Embryonic facial prominence (tissue), 1 donor: Measurements from ENCODE around the gene XRCC2.
"Not testable (repeated sequence)": the region's sequence is repeated elsewhere in the genome, so short reads cannot be mapped to it uniquely, and the experiment has no call there.

Source experiments
- DNase-seq: peaks from one replicate; pipeline ENCODE4 v3.0.0-alpha.2; 2016; ENCODE audit errors: extremely low spot score

The XRCC2 gene

DNA sequence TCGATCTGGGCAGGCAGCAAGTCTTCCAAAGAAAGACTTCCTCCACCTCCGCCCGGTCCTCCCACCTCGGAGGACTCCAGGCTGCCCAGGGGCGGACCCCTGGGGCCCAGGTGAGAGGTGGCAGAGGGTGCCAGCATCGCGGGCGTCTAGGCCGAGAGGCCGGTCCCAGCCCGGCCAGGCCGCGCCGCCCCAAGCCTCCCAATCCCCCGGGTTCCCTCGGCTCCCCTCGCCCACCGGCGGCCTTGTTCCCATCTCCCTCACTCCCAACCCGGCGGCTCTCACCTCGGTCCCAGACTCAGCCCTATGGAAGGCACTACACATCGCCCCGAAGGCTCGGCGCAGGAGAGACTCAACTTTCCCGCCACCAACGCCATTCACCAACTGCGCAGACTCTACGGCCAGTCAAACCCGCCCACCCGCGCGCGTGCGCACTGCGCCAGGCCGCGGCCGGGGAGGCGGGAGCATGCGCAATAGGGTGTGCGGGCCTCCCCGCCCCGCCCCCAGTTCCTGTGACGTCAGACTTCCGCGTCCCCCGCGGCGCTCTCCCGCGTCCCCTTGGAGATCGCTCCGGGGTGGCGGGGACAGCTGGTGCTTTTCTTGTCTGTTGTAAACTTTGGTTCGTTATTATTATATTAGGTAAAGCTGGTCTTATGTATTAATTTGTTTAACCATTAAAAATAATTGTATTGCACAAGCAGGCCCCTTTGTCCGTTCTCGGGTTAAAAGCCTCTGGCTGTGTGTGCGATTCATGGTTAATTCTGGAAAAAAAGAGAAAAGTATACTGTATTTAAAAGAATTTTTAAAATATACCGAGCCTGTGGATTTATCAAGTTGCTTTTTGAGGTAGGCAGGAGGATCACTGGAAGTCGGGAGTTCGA lies at the start of gene XRCC2:
Gene XRCC2 (minus strand): TSS at position 383 of the 878 bp plus-strand sequence. CDS start 62 bp downstream, at position 321.
- DNase-seq, result peak; percentile 82

DNA sequence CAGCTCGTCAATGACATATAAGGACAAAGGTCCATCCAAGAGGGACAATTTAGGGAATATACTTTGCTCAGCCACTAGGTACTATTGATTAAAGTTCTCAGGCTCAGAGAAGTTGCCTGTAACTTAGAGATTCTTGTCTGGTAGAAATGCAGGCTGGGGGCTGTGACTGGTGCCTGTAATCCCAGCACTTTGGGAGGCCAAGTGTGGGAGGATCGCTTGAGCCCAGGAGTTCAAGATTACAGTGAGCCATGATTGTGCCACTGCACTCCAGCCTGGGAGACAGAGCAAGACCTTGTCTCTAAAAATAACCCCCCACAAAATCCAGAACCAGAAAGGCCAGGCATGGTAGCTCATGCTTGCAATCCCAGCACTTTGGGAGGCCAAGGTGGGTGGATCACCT lies 47.4 kb upstream of the XRCC2 start:
- no peak for DNase-seq

DNA sequence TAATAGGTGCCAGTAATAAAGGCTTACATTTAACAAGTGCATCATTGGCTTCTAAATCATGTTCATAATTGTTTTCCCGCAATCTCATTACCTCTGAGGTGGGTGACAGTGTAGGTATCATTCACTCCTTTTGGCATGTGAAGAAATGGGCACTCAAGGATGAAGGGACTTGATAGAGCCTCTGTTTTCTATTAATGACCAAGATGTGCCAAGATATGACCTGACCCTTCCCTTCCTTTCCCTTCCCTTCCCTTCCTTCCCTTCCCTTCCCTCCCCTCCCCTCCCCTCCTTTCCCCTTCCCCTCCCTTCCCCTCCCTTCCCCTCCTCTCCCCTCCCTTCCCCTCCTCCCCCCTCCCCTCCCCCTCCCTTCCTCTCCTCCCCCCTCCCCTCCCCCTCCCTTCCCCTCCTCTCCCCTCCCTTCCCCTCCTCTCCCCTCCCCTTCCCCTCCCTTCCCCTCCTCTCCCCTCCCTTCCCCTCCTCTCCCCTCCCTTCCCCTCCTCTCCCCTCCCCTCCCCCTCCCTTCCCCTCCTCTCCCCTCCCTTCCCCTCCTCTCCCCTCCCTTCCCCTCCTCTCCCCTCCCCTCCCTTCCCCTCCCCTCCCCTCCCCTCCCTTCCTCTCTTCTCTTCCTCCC lies 36.6 kb upstream of the XRCC2 start:
- not testable (repeated sequence) for DNase-seq

DNA sequence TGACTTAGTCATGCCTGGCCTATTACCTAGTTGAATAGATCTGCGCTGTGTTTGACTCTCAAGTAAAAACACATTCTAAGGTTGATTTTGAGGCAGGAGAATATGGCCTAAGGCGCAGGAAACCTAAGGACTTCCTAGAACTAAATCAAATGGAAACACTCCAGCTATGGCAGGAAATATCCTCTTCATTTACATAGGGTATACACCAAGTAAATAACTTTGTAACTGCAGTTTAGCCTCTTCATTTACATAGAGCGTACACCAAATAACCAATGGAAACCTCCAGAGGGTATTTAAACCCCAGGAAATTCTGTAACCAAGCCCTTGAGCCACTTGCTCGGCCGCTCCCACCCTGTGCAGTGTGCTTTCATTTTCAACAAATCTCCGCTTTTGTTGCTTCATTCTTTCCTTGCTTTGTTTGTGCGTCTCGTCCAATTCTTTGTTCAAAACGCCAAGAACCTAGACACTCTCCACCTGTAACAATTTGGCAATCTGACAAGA lies 35.6 kb upstream of the XRCC2 start:
- DNase-seq, result no peak

DNA sequence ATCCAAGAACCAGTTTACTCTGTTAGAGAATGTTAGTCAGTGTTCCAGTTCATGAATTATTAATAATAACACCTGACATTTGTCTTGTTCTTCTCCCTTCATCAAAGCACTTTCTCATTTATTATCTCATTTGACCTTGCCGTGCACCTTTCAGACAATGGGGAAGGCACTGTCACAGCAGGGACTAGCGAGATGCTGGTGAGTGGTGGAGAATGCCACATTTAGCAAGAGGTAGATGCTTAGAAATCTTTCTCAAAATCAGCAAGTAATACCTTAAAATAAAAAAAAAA lies 34.2 kb upstream of the XRCC2 start:
- DNase-seq, result no peak

DNA sequence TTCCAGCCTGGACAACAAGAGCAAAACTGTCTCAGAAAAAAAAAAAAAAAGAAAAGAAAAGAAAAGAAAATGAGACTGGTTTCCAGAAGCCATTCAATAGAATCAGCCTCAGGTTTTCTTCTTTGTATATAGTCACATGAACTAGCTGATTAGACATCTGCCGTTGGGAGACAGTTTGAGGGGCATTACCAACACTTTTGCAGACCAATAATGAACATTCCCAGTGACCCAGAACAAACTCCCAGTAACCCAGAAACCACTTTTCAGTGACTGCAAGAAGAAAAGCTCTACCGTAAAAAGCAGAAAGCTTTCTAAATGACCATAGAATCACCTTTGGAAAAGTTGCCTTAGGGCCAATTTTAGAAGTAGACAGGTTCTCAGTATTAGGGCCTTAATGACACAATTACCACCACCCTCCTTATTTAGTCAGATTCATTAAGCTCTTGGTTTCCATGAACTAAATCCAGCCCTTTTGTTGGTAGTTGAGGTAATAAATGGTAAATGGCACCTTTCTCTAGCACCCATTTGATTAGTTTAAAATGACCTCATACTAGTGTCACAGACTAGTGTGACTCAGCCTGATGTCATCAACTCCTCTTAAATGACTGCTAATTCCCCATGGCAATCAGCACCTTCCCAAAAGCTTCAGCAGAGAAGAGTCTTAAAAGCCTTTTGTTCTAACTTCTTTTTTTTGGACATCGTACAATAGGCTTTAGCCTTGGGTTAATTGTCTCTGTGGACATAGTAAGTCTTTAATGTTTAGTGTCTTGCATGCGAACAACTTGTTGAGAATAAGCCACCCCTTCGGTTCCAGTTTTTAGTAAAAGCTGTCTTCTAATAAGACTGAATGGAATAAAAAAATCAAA lies 33.6 kb upstream of the XRCC2 start:
- no peak for DNase-seq

DNA sequence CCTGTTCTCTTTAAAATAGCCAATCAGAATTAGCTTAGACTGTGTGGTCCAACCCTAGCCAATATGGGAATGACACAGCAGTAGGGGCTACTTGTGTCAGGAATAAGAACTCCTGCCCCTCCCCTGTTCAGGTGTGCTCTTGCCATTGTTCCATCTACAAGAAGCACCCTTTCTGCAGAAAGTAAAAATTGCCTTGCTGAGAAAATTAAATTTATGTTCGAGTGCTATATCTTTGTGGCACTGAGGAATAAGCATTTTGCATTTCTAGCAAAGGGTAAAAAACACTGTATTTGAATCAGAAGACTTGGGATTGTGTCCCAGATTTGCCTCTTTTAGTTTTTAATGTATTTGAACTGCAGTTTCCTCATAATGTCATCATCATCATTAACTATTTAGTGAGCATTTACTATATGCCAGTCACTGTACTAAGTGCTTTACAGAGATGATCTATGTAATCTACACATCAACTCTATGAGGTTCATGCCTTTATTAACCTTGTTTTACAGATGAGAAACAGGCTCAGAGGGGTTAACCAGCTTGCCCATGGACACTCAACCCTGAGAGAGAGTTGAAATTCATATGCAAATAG lies 28.9 kb upstream of the XRCC2 start:
- no peak for DNase-seq

DNA sequence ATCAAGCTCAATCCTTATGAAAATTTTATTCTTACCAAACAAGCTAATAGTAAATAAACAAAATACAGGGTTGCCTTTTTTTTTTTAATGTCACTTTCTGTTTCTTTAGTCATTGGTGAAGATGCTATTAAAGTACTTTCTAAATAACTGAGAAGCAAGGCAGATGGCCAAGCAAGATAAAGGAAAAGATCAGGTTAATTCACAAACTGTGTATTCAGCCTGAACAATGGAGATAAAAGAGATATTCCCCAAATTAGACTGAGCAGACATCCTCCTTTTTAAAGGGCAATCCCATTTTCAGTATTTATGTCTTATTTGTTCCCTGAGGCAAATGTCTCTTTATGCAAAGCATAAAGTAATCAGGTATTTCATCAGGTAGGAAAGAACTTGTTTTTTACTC lies 23.1 kb upstream of the XRCC2 start:
- no peak for DNase-seq

DNA sequence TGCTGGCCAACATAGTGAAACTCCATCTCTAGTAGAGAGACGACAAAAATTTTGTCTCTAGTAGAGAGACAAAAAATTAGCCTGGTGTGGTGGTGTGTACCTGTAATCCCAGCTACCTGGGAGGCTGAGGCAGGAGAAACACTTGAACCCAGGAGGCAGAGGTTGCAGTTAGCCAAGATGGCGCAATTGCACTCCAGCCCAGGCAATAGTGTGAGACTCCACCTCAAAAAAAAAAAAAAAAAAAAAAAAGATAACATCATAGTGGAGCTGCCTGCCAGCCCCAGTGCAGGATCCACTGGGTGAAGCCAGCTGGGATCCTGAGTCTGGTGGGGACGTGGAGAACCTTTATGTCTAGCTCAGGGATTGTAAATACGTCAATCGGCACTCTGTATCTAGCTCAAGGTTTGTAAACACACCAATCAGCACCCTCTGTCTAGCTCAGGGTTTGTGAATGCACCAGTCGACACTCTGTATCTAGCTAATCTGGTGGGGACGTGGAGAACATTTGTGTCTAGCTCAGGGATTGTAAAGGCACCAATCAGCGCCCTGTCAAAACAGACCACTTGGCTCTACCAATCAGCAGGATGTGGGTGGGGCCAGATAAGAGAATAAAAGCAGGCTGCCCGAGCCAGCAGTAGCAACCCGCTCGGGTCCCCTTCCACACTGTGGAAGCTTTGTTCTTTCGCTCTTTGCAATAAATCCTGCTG lies 21.5 kb upstream of the XRCC2 start:
- DNase-seq, result not testable (repeated sequence)

DNA sequence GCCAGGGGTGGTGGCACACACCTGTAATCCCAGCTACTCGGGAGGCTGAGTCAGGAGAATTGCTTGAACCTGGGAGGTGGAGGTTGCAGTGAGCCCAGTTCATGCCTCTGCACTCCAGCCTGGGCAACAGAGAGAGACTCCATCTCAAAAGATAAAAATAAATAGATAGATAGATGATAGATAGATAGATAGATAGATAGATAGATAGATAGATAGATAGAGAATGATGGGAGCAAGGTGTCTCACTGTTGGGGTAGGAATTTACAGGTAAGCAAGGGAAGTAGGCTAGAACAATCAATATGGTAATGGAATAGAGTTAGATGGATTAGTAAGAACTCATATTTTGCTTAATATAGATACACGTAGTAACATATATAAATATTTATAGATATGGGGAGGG lies 16.3 kb upstream of the XRCC2 start:
- DNase-seq, result not testable (repeated sequence)

DNA sequence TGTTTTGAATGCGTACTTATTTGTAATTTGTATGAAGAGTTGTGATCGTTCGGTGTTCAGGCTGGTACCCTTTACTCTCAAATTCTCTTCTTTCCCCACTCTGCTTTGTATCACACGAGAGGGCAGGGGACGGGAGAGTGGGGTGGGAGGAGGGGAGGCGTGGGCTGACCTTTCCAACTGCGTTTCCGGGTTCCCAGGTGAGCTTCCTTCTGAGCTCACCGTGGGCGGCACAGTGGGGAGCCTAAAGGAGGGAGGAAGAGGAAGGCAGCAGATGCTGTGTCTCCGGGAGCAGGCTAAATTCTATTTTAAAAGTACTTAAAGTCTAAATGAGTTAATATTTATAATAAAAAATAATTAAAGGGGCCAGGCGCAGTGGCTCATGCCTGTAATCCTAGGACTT lies 7.4 kb upstream of the XRCC2 start:
- no peak for DNase-seq

DNA sequence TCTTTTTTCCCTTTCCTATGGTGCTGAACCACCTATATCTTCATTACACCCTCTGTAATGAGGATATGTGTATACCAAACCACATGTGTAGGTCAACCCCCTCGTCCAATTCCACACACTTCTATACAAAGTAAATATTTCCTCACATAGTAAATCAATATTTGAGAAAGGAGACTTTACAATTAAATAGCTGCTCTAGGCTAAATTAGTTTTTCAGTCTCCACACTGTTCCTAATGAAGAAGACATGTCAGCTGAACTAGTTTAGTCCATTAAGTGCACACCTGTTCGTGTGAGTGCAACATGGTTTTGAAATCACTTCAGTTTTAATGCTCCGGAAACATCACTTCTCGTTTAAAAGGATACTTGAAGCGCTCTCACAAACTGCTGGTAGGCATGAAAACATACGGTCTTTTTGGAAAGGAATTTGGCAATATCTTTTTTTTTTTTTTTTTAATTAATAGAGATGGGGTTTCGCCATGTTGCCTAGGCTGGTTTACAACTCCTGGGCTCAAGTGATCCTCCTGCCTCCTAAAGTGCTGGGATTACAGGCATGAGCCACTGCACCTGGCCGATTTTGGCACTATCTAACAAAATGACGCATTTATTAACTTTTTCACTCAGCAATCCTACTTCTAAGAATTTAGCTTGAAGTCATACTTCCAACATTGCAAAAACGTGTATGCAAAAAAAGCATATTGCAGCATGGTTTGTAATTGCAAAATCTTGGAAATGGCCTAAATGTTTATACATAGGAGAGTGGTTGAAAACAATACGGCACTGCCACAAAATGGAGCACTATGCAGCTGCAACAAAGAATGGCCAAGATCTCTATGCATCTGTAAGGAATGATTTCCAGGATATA lies 2.1 kb upstream of the XRCC2 start:
- no peak for DNase-seq

DNA sequence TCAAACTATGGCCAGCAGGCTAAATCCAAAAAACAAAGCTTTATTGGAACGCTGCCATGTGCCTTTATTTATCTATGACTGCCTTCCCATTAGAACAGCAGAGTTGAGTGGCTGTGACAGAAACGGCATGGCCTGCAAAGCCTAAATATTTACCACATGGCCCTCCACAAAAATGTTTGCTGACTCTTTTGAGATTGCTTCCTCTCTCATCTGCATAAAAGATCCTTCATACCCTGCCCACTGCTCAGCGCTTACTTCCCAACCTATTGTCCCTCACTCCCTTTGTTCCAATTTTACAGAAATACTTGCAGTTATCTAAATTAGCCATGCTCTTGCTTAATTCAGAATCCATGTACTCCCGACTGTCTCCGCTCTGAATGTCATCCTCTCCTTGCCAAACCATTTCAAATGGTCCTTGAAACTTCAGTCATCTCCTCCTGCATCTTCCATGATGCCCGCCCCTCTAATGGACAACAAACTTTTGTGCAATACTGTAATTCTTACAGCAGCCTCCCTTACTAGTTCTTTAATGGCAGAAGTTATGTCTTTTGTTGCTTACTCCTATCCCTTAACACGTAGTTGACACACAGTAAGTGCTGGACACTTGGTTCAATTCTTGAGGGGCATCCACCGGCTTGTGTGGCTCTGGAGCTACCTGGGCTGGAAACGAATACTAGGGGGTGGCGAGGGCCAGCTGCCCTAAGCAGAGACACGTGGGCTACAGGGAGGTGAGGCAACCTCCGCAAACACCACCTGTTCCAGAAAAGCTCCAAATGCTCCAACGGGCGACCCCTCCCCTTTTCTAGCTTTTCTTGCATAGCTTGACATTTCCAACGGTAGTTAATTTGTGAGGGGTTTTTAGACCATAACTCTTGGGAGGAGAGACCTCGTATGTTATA lies 832 bp downstream of the XRCC2 start:
- no peak for DNase-seq

DNA sequence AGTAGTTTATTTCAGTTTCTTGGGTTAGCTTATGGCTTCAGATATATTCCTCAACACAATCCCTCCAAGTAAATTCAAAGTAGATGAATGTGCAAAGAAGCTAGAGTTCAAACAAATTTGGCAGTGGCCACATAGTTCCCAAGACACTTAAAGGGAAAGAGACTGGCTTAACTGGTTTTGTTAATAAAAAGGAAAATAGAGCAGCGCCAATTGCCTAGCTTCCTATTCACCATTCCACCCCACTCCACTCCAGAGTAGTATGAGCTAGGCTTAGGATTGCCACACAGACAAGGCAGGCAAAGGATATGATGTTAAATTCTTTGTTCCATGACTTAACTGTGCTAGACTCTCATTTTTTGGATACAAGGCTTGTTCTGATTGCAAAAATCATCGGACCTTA lies 2.0 kb downstream of the XRCC2 start:
- no peak for DNase-seq

DNA sequence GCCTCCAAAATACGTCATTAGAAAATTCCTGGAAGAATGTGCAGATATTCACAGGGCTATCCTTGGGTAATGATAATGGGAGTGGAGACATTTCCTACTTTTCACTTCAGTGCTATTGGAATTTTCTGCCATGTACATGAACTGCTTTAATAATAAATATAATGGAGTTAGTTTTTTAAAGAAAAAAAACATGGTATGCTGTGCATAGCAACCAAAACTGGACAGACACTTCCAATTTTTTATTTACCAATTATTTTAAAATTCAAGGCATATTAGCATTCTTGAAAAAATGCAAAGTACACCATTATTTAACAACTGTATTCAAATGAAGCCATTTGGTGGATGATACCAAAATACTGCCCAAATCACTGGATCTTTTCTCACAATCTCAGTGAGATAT lies 3.3 kb downstream of the XRCC2 start:
- DNase-seq, result no peak

DNA sequence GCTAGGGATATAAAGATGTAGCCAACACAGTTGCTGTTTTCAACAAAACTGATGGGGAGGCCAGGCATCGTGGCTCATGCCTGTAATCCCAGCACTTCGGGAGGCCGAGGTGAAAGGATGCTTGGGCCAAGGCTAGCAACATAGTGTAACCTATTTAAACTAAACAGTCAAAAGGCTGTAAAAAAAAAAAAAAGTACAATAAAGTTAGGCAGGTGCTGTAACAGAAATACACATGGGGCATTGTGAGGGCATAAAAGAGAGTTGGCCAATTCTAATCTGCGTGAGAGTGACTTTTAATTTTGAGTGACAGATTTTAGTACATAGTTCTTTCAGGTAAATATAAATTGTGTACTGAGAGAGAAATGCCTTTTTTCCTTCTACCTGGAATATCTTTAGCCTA lies 6.2 kb downstream of the XRCC2 start:
- no peak for DNase-seq

DNA sequence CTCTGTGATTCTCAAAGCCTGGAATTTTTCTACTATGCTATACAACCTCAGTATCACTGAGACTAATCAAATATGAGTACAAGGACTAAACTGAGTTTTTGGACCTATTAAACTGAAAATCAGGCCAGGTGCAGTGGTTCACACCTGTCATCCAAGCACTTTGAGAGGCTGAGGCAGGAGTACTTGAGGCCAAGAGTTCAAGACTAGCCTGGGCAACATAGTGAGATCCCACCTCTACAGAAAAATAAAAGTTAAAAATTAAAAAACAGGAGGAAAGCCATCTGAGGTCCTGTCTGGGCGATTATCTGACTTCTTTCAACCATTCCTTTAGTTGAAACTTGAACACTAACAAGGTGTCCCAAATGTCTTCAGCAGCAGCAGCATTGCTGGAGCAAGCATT lies 7.0 kb downstream of the XRCC2 start:
- no peak for DNase-seq

DNA sequence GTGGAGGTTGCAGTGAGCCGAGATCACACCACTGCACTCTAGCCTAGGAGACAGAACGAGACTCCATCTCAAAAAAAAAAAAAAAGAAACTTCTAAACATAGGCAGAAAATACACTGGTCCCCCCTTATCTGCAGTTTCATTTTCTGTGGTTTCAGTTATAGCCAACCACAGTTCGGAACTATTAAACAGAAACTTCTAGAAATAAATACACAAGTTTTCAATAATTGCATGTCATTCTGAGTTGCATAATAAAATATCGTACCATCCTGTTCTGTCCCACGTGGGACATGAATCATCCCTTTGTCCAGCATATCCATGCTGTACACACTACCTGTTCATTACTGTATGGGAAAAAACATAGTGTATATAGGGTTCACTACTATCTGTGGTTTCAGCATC lies 8.0 kb downstream of the XRCC2 start:
- no peak for DNase-seq

DNA sequence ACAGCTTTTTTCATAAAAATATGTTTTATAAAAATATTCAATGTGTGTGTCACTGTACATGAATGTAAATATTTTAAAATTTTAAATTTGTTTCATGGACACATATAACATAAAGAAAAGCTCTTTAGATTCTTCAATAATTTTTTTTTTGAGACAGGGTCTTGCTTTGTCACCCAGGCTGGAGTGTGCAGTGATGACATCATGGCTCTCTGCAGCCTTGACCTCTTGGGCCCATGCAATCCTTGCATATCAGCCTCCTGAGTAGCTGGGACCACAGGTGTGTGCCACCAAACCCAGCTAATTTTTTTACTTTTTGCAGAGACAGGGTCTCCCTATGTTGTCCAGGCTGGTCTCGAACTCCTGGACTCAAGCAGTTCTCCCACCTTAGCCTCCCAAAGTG lies 9.9 kb downstream of the XRCC2 start:
- no peak for DNase-seq
